ENCODE measurements around the gene TLL1.

DNA sequence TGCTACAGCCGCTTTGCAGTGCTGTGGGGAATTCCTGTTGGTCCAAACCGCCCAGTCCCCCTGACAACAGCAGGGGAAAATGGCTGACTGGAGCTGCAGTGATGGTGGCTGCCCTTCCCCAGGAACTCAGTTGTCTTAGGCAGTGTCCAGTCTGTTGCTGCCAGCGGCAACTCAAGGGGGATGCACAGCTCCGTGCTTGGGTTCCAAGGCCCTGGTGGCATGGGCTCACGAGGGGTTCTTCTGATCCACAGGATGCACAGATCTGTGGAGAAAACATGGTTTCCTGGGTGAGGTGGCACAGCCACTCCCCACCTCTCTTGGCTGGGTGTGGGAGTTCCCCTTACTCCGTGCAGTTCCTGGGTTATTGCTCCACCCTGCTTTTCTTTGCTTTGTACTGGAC is 261.2 kb downstream of the TLL1 start:
- TF ChIP-seq, protein P1, sequence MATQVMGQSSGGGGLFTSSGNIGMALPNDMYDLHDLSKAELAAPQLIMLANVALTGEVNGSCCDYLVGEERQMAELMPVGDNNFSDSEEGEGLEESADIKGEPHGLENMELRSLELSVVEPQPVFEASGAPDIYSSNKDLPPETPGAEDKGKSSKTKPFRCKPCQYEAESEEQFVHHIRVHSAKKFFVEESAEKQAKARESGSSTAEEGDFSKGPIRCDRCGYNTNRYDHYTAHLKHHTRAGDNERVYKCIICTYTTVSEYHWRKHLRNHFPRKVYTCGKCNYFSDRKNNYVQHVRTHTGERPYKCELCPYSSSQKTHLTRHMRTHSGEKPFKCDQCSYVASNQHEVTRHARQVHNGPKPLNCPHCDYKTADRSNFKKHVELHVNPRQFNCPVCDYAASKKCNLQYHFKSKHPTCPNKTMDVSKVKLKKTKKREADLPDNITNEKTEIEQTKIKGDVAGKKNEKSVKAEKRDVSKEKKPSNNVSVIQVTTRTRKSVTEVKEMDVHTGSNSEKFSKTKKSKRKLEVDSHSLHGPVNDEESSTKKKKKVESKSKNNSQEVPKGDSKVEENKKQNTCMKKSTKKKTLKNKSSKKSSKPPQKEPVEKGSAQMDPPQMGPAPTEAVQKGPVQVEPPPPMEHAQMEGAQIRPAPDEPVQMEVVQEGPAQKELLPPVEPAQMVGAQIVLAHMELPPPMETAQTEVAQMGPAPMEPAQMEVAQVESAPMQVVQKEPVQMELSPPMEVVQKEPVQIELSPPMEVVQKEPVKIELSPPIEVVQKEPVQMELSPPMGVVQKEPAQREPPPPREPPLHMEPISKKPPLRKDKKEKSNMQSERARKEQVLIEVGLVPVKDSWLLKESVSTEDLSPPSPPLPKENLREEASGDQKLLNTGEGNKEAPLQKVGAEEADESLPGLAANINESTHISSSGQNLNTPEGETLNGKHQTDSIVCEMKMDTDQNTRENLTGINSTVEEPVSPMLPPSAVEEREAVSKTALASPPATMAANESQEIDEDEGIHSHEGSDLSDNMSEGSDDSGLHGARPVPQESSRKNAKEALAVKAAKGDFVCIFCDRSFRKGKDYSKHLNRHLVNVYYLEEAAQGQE (IDR thresholded peaks at IDR 0.05), result no peak
- TF ChIP-seq, protein P2, sequence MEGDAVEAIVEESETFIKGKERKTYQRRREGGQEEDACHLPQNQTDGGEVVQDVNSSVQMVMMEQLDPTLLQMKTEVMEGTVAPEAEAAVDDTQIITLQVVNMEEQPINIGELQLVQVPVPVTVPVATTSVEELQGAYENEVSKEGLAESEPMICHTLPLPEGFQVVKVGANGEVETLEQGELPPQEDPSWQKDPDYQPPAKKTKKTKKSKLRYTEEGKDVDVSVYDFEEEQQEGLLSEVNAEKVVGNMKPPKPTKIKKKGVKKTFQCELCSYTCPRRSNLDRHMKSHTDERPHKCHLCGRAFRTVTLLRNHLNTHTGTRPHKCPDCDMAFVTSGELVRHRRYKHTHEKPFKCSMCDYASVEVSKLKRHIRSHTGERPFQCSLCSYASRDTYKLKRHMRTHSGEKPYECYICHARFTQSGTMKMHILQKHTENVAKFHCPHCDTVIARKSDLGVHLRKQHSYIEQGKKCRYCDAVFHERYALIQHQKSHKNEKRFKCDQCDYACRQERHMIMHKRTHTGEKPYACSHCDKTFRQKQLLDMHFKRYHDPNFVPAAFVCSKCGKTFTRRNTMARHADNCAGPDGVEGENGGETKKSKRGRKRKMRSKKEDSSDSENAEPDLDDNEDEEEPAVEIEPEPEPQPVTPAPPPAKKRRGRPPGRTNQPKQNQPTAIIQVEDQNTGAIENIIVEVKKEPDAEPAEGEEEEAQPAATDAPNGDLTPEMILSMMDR (IDR thresholded peaks at IDR 0.05; ENCODE audit: low read depth, low read length, missing input control), result no peak
- TF ChIP-seq TAF1 (conservative IDR thresholded peaks at IDR 0.05) (no peak), EGR1 (IDR thresholded peaks at IDR 0.05; ENCODE audit: low read depth in 2 of 2) (no peak)
- TF ChIP-seq, protein P3, sequence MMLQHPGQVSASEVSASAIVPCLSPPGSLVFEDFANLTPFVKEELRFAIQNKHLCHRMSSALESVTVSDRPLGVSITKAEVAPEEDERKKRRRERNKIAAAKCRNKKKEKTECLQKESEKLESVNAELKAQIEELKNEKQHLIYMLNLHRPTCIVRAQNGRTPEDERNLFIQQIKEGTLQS (IDR thresholded peaks at IDR 0.05), result no peak
